B cell (primary cell): ENCODE data around the gene KLHL7.

Source experiments
- CTCF ChIP-seq: fragments of 200-600 bp; IDR thresholded peaks from one replicate; pipeline ENCODE4 v1.8.0; 2022; ENCODE audit warnings: antibody characterized with exemption, mild to moderate bottlenecking
- EZH2 ChIP-seq: IDR thresholded peaks from 2 replicates; pipeline ENCODE4 v1.6.1; 2012; ENCODE audit warnings: borderline replicate concordance, low read depth, mild to moderate bottlenecking, moderate library complexity, low read length; ENCODE audit not compliant: insufficient read depth, poor library complexity, severe bottlenecking

DNA sequence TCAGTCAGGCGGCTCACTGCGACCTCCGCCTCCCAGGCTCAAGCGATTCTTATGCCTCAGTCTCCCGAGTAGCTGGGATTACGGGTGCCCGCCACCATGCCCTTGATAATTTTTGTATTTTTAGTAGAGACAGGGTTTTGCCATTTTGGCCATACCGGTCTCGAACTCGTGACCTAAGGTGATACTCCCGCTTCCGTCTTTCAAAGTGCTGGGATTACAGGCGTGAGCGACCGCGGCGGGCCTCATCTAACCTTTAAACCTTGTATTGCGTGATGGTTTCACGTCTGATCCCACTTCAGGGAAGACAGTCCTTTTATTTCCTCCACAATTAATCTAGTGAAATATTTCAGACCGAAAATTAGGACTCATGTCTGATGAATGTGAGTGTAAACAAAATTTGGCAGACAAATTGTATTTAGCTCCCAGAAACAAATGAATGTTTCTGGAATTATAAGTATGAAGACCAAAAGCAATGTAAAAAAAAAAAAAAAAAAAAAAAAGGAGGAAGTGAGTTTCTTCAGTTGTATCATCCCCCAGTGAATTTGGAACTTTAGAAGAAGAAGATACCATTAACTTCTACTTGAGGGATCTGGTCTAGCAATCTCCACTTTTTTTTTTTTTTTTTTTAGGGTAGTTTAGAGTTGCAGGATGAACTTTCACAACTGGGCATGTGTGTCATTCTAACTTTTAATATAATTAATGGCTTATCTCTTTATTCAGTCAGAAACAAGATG, 77.9 kb downstream of the KLHL7 start:
- TF ChIP-seq CTCF (no peak), EZH2 (no peak)
